Activated naive CD8-positive, alpha-beta T cell treated with anti-CD3 and anti-CD28 coated beads, Interleukin-2, amount 10 ng/mL, durations not matched to agents 7 days and 5 days (primary cell): ENCODE measurements around the gene MYBL2. TPM values are rescaled to one million over a fixed set of nuclear protein-coding genes. Genes with fewer than 3 reads are reported as not detected.

ENCODE experiments used
- ATAC-seq: fragments of 150-1000 bp; cut with Tn5 transposase; one replicate; pipeline ENCODE4 v1.10.0; 2021; ENCODE audit warnings: low read depth, moderate library complexity
- POLR2A ChIA-PET: fragments of 350-600 bp; sonication (Branson Sonifier 250); formaldehyde crosslinking; loops from one replicate; lab custom pipeline; 2021; ENCODE audit warnings: antibody characterized with exemption; lab: Charles Lee
- DNase-seq: peaks from one replicate; pipeline ENCODE4 v3.0.0; 2021
- H3K27ac Mint-ChIP-seq: one replicate; pipeline ENCODE4 v1.8.0; 2022; ENCODE audit warnings: mild to moderate bottlenecking, mixed read lengths
- H3K27me3 Mint-ChIP-seq: one replicate; pipeline ENCODE4 v1.8.0; 2022; ENCODE audit warnings: mild to moderate bottlenecking, moderate library complexity, mixed read lengths
- H3K36me3 Mint-ChIP-seq: one replicate; pipeline ENCODE4 v1.8.0; 2021; ENCODE audit warnings: mild to moderate bottlenecking, mixed read lengths
- H3K4me1 Mint-ChIP-seq: one replicate; pipeline ENCODE4 v1.8.0; 2021; ENCODE audit warnings: mixed read lengths
- H3K4me3 Mint-ChIP-seq: one replicate; pipeline ENCODE4 v1.8.0; 2022; ENCODE audit warnings: mild to moderate bottlenecking, moderate library complexity, mixed read lengths
- H3K9me3 Mint-ChIP-seq: one replicate; pipeline ENCODE4 v1.8.0; 2021; ENCODE audit warnings: mixed read lengths
- total RNA-seq, 2 experiments: library from RNA; stranded (reverse); gene quantifications; one replicate each; pipeline ENCODE4 v1.2.3, GENCODE V29; 2021

MYBL2 gene
- total RNA-seq, 2 experiments from 2014 or later: 72.6 to 81.1 TPM

- peaks cover 4% of the 10 kb centered on the region for H3K36me3 Mint-ChIP-seq
- ATAC-seq (peak; percentile 56), DNase-seq (no peak)
- no peak overlapping the region for H3K4me3 Mint-ChIP-seq
- peaks cover 12% of the 10 kb centered on the region for H3K4me1 Mint-ChIP-seq
- POLR2A ChIA-PET: interaction anchor here (0.5 kb wide), 1 partner anchor 12 kb away, joined by 3 read pairs; no protein-coding TSS in a partner anchor
- no peak overlapping the region for H3K27ac Mint-ChIP-seq
- no peaks in the 10 kb centered on the region for H3K27me3 Mint-ChIP-seq
- H3K9me3 Mint-ChIP-seq: no peaks in the 10 kb centered on the region
Measured at GRCh38 chr20:43736588-43737158, 69.8 kb downstream of the MYBL2 start.

DNA sequence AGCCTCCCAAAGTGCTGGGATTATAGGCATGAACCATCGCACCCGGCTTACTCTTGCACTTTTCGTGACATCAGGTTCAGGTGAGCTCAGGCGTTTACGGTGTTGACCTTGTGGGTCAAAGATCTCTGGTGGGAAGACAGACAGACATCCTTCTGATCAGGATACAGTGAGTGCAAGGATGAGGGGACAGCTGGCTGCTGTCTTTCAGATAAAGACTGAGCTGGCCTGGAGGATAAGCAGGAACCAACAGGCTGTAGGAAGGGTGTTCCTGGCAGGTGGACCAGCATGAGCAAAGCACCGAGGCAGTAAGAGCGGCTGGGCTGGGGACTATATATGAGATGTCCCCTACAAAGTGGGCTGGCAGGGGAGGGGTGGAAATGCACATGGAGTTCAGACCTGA, 71.0 kb downstream of the MYBL2 start:
- peaks cover 12% of the 10 kb centered on the region for H3K4me1 Mint-ChIP-seq
- peaks cover 2% of the 10 kb centered on the region for H3K9me3 Mint-ChIP-seq
- DNase-seq (no peak), ATAC-seq (no peak)
- no peaks in the 10 kb centered on the region for H3K27me3 Mint-ChIP-seq
- H3K36me3 Mint-ChIP-seq: peaks cover 4% of the 10 kb centered on the region
- H3K4me3 Mint-ChIP-seq: no peak overlapping the region
- H3K27ac Mint-ChIP-seq: no peak overlapping the region
- POLR2A ChIA-PET: no interaction called here

DNA sequence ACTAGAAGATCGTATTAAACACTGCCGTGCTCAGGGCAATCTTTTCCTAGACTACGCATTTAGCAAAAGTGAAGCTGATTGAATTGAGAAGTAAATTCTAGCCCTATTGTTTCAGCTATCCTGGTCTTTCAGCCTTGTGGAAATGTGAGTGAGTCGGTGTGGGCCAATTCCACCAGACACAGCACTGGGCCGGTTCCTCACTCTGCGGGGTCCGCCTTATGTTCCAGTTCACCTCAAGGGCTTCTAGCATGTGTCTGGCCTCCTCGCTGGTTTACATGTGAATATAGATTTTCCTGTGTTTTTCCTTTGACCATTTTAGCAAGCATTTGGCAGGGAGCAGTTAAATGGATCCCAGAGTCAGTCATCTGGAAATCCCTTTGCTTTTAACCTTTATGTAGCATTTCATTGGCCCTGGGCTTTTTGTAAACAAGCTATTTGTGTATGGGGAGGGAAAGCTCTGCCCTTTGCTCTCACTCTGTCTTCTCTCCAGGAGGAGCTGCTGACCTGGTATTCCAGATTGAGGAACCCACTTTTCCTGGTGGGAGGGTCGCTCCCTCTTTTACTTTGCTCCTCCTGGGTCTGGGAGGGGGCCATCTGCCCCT, 72.3 kb downstream of the MYBL2 start:
- Mint-ChIP-seq H3K4me3 (no peak overlapping the region), H3K9me3 (peaks cover 2% of the 10 kb centered on the region), H3K4me1 (peaks cover 8% of the 10 kb centered on the region), H3K27ac (no peak overlapping the region), H3K27me3 (peaks cover 5% of the 10 kb centered on the region), H3K36me3 (peaks cover 2% of the 10 kb centered on the region)
- no peak for DNase-seq
- POLR2A ChIA-PET: no interaction called here
- ATAC-seq: no peak

DNA sequence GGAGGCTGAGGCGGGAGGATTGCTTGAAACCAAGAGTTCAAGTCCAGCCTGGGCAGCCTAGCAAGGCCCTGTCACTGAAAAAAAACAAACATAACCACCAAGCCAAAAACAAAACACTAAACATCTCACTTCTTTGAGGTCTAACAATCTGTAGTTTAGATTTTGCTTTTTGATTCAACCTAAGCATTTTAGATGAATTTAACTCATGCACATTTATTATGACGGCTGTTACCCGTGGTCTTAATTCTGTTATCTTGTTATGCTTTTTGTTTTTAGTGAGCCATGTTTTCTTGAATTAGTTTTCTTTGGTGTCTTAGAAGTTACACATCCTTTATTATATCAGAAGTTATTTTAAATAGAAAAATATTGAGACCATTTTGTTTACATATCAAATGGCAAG, 73.7 kb downstream of the MYBL2 start:
- Mint-ChIP-seq H3K9me3 (peaks cover 2% of the 10 kb centered on the region), H3K4me3 (no peak overlapping the region), H3K27ac (no peak overlapping the region), H3K36me3 (peaks cover 2% of the 10 kb centered on the region), H3K4me1 (peaks cover 8% of the 10 kb centered on the region), H3K27me3 (peaks cover 5% of the 10 kb centered on the region)
- ATAC-seq: no peak
- POLR2A ChIA-PET: no interaction called here
- no peak for DNase-seq

DNA sequence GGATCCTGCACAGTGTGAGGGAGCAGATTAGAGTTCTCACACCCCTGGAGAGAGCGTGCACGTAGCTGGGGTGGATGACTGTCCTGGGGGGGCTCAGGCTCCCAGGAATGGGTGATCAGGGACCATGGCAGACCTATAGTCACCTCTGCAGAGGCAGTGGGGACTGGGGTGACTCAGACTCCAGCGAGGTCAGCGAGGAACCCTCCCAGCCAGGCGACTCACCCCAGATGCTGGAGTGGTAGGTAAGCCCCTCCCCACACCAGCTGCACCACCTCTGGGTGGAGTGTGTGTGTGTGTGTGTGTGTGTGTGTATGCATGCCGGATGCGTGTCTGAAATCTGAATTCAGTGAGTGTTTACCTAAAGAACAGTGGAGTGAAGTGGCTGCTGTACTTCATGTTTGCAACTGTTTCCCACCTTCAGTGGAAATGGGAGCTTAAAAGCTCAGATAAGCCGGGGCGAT, 77.3 kb downstream of the MYBL2 start:
- peaks cover 3% of the 10 kb centered on the region for H3K36me3 Mint-ChIP-seq
- H3K27me3 Mint-ChIP-seq: peaks cover 5% of the 10 kb centered on the region
- POLR2A ChIA-PET: interaction anchor here (0.7 kb wide), 1 partner anchor 205 kb away, joined by 4 read pairs; no protein-coding TSS in a partner anchor
- H3K4me1 Mint-ChIP-seq: peaks cover 8% of the 10 kb centered on the region
- no peak for DNase-seq
- H3K4me3 Mint-ChIP-seq: no peak overlapping the region
- H3K27ac Mint-ChIP-seq: no peak overlapping the region
- no peak for ATAC-seq
- peaks cover 4% of the 10 kb centered on the region for H3K9me3 Mint-ChIP-seq

DNA sequence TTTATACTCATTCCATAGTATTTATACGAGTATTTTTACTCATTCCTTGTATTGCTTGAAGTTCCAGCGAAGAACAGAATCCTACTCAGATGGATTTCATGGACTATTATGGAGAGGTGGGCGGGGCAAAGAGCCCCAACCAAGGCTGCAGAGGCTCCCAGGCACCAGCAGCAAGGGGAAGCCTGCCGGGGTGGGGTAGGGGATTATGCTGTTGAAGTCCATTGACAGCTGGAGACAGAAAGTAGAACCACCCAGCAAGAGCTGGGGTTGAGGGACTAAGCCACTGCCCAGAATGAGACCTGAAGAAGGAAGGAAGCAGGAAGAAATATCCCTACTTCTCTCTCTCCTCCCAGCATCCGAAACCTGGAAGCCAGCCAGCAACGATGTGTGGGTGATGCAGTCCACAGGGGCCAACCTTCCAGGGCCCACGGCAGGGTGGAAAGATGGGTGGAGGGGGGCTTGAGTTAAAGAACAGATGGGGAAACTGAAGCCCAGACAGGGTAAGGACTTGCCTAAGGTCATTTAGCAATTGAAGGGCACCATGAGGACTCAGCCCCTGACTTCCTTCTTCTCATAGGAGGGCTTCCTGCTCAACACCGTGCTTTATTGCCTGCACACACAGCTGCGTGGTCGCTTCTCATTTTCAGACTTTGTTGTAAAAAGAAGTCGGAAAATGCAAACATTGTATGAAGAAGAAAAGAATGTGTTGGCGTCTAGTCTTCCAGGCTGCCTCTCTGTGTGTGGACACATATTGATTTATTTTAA, 78.2 kb downstream of the MYBL2 start:
- POLR2A ChIA-PET: interaction anchor here (0.7 kb wide), 1 partner anchor 204 kb away, joined by 4 read pairs; no protein-coding TSS in a partner anchor
- no peak for ATAC-seq
- DNase-seq: no peak
- H3K27me3 Mint-ChIP-seq: peaks cover 5% of the 10 kb centered on the region
- no peak overlapping the region for H3K27ac Mint-ChIP-seq
- H3K36me3 Mint-ChIP-seq: peaks cover 3% of the 10 kb centered on the region
- H3K4me3 Mint-ChIP-seq: no peak overlapping the region
- H3K4me1 Mint-ChIP-seq: peaks cover 13% of the 10 kb centered on the region
- peaks cover 4% of the 10 kb centered on the region for H3K9me3 Mint-ChIP-seq

GRCh38 chr20:43746344-43747137, 79.6 kb downstream of the MYBL2 start:
- peaks cover 4% of the 10 kb centered on the region for H3K9me3 Mint-ChIP-seq
- H3K36me3 Mint-ChIP-seq: peaks cover 3% of the 10 kb centered on the region
- H3K27me3 Mint-ChIP-seq: peaks cover 5% of the 10 kb centered on the region
- no peak overlapping the region for H3K4me3 Mint-ChIP-seq
- no peak overlapping the region for H3K27ac Mint-ChIP-seq
- ATAC-seq (no peak), DNase-seq (no peak)
- peaks cover 26% of the 10 kb centered on the region for H3K4me1 Mint-ChIP-seq
- POLR2A ChIA-PET: no interaction called here

- Mint-ChIP-seq H3K9me3 (peaks cover 2% of the 10 kb centered on the region), H3K4me1 (peaks cover 37% of the 10 kb centered on the region), H3K36me3 (peaks cover 3% of the 10 kb centered on the region), H3K27me3 (peaks cover 5% of the 10 kb centered on the region), H3K4me3 (no peak overlapping the region), H3K27ac (no peak overlapping the region)
- DNase-seq (no peak), ATAC-seq (no peak)
- POLR2A ChIA-PET: no interaction called here
Measured at GRCh38 chr20:43748274-43748673, 81.4 kb downstream of the MYBL2 start.

DNA sequence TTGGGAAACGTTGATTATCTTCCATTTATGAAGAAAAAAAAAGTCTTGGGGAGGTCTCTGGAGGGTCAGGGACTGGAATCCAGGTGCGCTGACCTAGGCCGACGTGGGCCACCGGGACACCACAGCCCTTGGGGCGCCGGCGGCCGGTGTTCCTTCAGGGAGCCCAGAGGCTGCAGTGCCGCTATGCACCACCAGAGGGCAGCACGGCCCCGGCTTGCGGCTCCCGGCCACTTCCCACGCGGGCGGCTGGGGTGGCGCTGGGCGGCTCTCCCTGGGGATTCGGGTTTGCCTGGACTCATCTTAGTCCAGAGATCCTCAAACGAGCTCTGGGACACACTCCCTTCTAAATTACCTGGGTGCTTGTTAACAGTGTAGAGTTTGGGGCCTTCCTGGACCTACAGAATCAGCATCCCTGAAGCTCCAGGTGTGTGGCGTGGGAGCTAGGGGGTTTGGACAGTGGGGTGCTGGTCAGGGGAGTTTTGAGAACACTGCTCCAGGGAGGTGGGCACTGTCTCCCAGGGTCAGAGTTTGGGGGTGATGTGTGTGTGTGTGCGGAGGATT, 82.9 kb downstream of the MYBL2 start:
- POLR2A ChIA-PET: interaction anchor here (0.6 to 1.1 kb wide), 2 partner anchors 109 to 232 kb away, joined by 3 read pairs; no protein-coding TSS in a partner anchor
- Mint-ChIP-seq H3K4me3 (peak overlapping the region; percentile 14), H3K4me1 (peaks cover 38% of the 10 kb centered on the region), H3K27me3 (no peaks in the 10 kb centered on the region), H3K27ac (peak overlapping the region; percentile 32), H3K9me3 (peaks cover 7% of the 10 kb centered on the region), H3K36me3 (peaks cover 9% of the 10 kb centered on the region)
- ATAC-seq: no peak
- DNase-seq: peak; percentile 92

DNA sequence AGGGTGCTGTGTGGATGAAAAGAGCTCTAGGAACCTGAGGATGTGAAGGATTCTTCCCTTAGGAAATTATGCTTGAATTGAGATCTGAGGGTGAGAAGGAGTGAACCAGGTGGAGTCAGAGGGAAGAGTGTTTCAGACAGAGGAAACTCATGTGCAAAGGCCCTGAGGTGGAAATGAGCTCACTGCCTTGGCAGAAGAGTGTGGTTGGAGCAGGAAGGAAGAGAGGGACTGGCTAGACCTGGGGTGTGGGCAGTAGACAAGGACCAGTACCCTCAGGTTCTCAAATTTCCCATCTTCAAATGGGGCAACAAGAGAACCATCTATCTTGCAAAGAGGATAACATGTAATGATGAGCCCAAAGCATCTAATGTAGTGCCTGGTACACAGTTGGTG, 83.9 kb downstream of the MYBL2 start:
- peaks cover 7% of the 10 kb centered on the region for H3K9me3 Mint-ChIP-seq
- POLR2A ChIA-PET: interaction anchor here (1.1 to 2.0 kb wide), 3 partner anchors 22 to 330 kb away, joined by 4 to 8 read pairs (median 7); no protein-coding TSS in a partner anchor
- peak overlapping the region; percentile 73 for H3K4me3 Mint-ChIP-seq
- peaks cover 38% of the 10 kb centered on the region for H3K4me1 Mint-ChIP-seq
- H3K27ac Mint-ChIP-seq: peak overlapping the region; percentile 94
- ATAC-seq (no peak), DNase-seq (no peak)
- peaks cover 9% of the 10 kb centered on the region for H3K36me3 Mint-ChIP-seq
- H3K27me3 Mint-ChIP-seq: no peaks in the 10 kb centered on the region

DNA sequence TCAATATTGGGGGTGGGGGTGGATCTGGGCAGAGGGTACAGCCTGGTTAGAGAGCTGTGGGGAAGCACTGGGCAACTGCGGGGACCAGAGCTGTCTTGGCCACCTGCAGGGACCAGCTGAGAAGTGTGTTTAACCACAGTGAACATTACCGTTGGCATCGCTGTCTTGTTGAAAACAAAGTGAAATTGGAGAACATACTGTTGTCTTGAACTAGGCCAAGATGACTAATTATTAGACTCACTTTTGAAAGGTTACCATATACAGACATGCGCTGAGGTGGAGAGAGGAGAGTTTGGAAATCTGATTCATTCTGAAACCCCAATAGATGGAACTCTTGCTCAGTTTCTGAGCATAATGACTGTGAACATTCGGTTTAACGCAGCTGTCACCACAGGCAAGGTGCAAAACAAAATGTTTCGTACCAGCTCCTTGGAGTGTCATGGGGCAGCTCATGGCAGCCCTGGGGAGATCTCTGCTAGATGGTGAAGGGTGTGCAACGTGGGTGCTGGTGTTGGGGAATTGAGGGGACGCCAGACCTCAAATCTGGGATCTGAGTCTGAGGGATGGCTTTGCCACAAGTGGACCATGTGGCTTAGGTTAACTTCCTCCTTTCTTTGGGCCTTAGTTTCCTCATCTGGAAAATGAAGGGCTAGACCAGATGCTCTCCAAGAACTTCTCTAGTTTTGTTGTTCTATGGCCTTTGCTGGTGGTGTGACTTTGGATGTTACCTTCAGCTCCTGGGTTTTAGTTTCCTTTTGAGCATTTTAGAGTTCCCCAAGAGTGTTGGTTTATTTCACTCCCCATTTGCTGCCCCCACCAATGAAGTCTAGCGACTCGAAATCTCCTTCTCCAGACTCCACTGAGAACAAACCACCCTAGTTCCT, 84.5 kb downstream of the MYBL2 start:
- DNase-seq (peak; percentile 54), ATAC-seq (peak; percentile 89)
- Mint-ChIP-seq H3K27me3 (no peaks in the 10 kb centered on the region), H3K4me1 (peaks cover 35% of the 10 kb centered on the region), H3K27ac (peak overlapping the region; percentile 94), H3K4me3 (peak overlapping the region; percentile 73), H3K9me3 (peaks cover 7% of the 10 kb centered on the region), H3K36me3 (peaks cover 9% of the 10 kb centered on the region)
- POLR2A ChIA-PET: interaction anchor here (0.6 to 2.0 kb wide), 5 partner anchors 18 to 330 kb away, joined by 3 to 8 read pairs (median 4); no protein-coding TSS in a partner anchor

- H3K27me3 Mint-ChIP-seq: no peaks in the 10 kb centered on the region
- H3K9me3 Mint-ChIP-seq: peaks cover 7% of the 10 kb centered on the region
- H3K4me1 Mint-ChIP-seq: peaks cover 33% of the 10 kb centered on the region
- peak overlapping the region; percentile 94 for H3K27ac Mint-ChIP-seq
- H3K36me3 Mint-ChIP-seq: peaks cover 8% of the 10 kb centered on the region
- POLR2A ChIA-PET: interaction anchor here (0.6 to 2.0 kb wide), 4 partner anchors 19 to 317 kb away, joined by 3 to 8 read pairs (median 6); no protein-coding TSS in a partner anchor
- no peak for DNase-seq
- H3K4me3 Mint-ChIP-seq: peak overlapping the region; percentile 73
- no peak for ATAC-seq
Measured at GRCh38 chr20:43752051-43752360, 85.1 kb downstream of the MYBL2 start.
